Vagina (tissue), 2 donors: Measurements from ENCODE around the gene HPN. TPM values are rescaled to one million over a fixed set of nuclear protein-coding genes. Genes with fewer than 3 reads are reported as not detected.
"Not testable (repeated sequence)": the region's sequence is repeated elsewhere in the genome, so short reads cannot be mapped to it uniquely, and the experiment has no call there.

Experiments used
- DNase-seq, 2 donors: peaks; one replicate each; pipeline ENCODE4 v3.0.0-alpha.2; 2017; ENCODE audit errors: extremely low spot score in 2 of 2
- H3K27ac ChIP-seq: fragments of 200-600 bp; sonication (generic); one replicate; pipeline ENCODE4 v1.5.1; 2019
- H3K27me3 ChIP-seq: fragments of 200-600 bp; sonication (generic); one replicate; pipeline ENCODE4 v1.5.1; 2019
- H3K36me3 ChIP-seq, 2 donors: fragments of 200-600 bp; sonication (generic); one replicate each; pipeline ENCODE4 v1.5.1; 2017 to 2019
- H3K4me1 ChIP-seq: fragments of 200-600 bp; sonication (generic); one replicate; pipeline ENCODE4 v1.5.1; 2019
- H3K4me3 ChIP-seq, 2 donors: fragments of 200-600 bp; sonication (generic); 1 replicate in 1 of 2; 2 replicates in 1 of 2; pipeline ENCODE4 v1.5.1; 2016 to 2019
- H3K9me3 ChIP-seq: fragments of 200-600 bp; sonication (generic); one replicate; pipeline ENCODE4 v1.5.1; 2019
- POLR2A ChIP-seq, 2 donors: fragments of 450-650 bp; IDR thresholded peaks; one replicate each; pipeline ENCODE4 v1.6.1; 2017; ENCODE audit warnings: antibody characterized with exemption in 2 of 2, mild to moderate bottlenecking in 2 of 2, moderate library complexity in 2 of 2
- POLR2AphosphoS5 ChIP-seq, 2 donors: sonication (generic); formaldehyde crosslinking; IDR thresholded peaks; one replicate each; pipeline ENCODE4 v1.9.0; 2017; ENCODE audit warnings: antibody characterized with exemption in 2 of 2, mild to moderate bottlenecking in 2 of 2, low read depth in 1 of 2; ENCODE audit not compliant: insufficient read depth in 1 of 2
- intact Hi-C: fragments of 100-400 bp; cut with DNase I; formaldehyde crosslinking; loops from one replicate; pipeline ENCODE4 v1.15.1; 2023
- total RNA-seq: library from RNA; depleted of rRNA; stranded (reverse); fragments of >200 nt; gene quantifications from one replicate; pipeline ENCODE4 v1.2.3, GENCODE V29; 2016
- TF ChIP-seq, protein P1 (sequence below), 3 experiments: fragments of 450-650 bp in 2 of 3; fragments of 200-600 bp in 1 of 3; sonication (generic) in 1 of 3; IDR thresholded peaks; one replicate each; pipeline ENCODE4 v1.5.1; 2017 to 2019; ENCODE audit warnings: antibody characterized with exemption in 3 of 3, mild to moderate bottlenecking in 2 of 3, moderate library complexity in 2 of 3

The HPN gene
- total RNA-seq, 1 donor from 2014 or later: not detected

DNA sequence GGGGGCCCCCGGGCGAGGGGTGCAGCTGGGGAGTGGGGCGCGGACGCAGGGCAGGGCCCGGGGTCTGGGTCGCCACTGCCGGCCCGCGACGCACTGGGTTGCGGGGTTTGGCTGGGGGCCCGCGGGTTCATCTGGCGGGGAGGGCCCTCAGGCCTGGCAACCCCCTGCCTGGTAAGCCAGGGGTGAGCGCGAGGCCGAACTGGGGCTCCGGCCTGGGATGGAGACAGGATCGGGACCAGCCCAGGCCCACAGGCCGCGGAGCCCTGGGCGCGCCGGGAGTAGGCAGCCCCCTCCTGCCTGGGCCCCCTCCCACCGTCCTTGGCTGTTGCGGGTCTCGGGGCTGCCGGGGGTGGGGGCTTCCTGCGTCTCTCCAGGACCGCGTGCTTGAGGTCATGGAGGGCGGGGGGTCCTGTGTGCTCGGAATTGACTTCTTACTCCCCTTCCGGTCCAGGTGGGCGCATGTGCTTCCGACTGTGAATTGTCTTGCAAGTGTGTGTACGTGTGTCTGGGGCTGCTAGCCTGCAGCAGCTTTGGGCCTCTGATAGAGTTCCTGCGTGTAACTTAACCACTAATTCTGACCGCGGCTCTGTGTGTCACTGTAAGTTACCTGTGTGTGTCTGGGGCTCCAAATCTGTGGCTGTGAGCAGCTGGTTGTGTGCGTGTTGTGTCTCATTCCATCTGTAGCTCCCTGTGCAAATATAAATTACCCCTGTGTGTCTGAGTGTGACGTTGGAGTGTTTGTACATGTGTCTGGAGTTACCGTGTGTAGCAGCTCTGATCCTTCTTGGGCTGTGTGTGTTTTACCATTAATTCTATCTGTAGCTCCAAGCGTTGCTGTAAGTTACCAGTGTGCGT lies 40.6 kb upstream of the HPN start:
- intact Hi-C loops: no loop called here
- H3K4me1 ChIP-seq: peaks cover 62% of the 10 kb centered on the region
- H3K27ac ChIP-seq: peak overlapping the region; percentile 98
- TF ChIP-seq, protein P1, sequence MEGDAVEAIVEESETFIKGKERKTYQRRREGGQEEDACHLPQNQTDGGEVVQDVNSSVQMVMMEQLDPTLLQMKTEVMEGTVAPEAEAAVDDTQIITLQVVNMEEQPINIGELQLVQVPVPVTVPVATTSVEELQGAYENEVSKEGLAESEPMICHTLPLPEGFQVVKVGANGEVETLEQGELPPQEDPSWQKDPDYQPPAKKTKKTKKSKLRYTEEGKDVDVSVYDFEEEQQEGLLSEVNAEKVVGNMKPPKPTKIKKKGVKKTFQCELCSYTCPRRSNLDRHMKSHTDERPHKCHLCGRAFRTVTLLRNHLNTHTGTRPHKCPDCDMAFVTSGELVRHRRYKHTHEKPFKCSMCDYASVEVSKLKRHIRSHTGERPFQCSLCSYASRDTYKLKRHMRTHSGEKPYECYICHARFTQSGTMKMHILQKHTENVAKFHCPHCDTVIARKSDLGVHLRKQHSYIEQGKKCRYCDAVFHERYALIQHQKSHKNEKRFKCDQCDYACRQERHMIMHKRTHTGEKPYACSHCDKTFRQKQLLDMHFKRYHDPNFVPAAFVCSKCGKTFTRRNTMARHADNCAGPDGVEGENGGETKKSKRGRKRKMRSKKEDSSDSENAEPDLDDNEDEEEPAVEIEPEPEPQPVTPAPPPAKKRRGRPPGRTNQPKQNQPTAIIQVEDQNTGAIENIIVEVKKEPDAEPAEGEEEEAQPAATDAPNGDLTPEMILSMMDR (IDR thresholded peaks at IDR 0.05): no peak
- TF ChIP-seq POLR2A (IDR thresholded peaks at IDR 0.05) (no peak), POLR2AphosphoS5 (IDR thresholded peaks at IDR 0.05; ENCODE audit: insufficient read depth in 1 of 2, low read depth in 1 of 2) (peak in 1 of 2 donors; percentile 42)
- H3K36me3 ChIP-seq: no peaks in the 10 kb centered on the region
- peak overlapping the region; percentile 70 to 93 for H3K4me3 ChIP-seq
- H3K27me3 ChIP-seq: no peaks in the 10 kb centered on the region
- no peak for DNase-seq
- no peaks in the 10 kb centered on the region for H3K9me3 ChIP-seq

DNA sequence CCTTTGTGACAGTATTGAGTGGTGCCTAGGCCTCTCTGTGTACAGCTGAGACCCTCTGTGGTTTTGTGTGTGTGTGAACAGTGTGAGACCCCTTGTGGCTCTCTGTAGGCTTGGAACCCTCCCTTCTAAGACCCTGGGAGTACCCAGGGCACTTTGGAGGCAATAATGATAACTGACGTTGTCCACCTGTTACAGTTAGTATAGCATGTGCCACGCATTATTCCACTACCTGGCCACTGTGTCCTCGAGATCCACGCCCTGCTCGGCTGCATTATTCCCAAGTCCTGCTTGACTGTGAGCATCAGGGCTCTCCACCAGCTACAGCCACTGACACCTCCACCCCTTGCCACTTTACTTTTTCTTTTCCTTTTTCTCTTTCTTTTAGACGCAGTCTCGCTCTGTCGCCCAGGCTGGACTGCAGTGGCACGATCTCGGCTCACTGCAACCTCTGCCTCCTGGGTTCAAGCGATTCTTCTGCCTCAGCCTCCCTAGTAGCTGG lies 39.4 kb upstream of the HPN start:
- no peaks in the 10 kb centered on the region for H3K9me3 ChIP-seq
- intact Hi-C loops: no loop called here
- no peaks in the 10 kb centered on the region for H3K27me3 ChIP-seq
- H3K36me3 ChIP-seq: no peaks in the 10 kb centered on the region
- DNase-seq: no peak
- TF ChIP-seq POLR2AphosphoS5 (IDR thresholded peaks at IDR 0.05; ENCODE audit: insufficient read depth in 1 of 2, low read depth in 1 of 2) (no peak), POLR2A (IDR thresholded peaks at IDR 0.05) (no peak)
- TF ChIP-seq, protein P1 (IDR thresholded peaks at IDR 0.05): no peak
- H3K27ac ChIP-seq: no peak overlapping the region
- H3K4me1 ChIP-seq: peaks cover 62% of the 10 kb centered on the region
- no peak overlapping the region for H3K4me3 ChIP-seq

DNA sequence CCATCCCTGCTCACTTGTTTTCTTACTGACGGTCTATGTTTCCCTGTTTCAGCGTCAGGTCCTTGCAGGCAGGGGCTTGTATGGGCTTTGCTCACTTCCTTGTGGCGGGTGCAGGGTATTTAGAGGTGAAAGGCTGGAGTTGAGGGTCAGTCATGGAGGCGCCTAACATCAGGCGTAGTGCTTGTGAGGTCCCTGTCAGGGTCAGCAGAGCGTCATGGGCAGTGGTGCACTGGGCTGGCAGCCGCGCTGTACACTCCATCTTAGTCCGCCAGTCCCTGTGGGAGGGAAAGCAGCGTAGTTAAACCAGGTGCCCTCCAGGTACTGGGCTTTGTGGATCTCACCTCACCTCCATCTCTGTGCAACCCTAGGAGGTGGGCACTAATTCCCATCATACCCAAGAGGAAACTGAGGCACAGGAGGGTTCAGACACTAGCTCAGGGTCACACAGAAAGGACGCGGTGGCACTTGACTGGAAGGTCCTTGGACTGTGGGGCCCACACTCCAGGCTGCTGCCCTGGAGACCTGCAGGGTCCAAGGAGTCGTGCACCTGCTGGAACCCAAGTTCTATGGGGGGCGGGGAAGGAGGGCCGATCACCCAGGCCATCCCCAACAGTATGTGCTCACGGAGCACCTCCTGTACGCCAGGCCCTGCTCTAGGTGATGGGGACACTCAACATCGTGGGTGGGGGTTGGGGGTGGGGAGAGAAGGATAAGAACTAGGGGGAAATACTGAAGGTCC lies 36.8 kb upstream of the HPN start:
- DNase-seq: no peak
- Histone ChIP-seq H3K27ac (no peak overlapping the region), H3K4me3 (no peak overlapping the region), H3K9me3 (no peaks in the 10 kb centered on the region), H3K27me3 (no peaks in the 10 kb centered on the region), H3K36me3 (peaks cover 0 to 7% of the 10 kb centered on the region in 2 donors), H3K4me1 (peaks cover 52% of the 10 kb centered on the region)
- TF ChIP-seq POLR2A (IDR thresholded peaks at IDR 0.05) (no peak), POLR2AphosphoS5 (IDR thresholded peaks at IDR 0.05; ENCODE audit: insufficient read depth in 1 of 2, low read depth in 1 of 2) (no peak)
- TF ChIP-seq, protein P1 (IDR thresholded peaks at IDR 0.05): no peak
- intact Hi-C loops: no loop called here

DNA sequence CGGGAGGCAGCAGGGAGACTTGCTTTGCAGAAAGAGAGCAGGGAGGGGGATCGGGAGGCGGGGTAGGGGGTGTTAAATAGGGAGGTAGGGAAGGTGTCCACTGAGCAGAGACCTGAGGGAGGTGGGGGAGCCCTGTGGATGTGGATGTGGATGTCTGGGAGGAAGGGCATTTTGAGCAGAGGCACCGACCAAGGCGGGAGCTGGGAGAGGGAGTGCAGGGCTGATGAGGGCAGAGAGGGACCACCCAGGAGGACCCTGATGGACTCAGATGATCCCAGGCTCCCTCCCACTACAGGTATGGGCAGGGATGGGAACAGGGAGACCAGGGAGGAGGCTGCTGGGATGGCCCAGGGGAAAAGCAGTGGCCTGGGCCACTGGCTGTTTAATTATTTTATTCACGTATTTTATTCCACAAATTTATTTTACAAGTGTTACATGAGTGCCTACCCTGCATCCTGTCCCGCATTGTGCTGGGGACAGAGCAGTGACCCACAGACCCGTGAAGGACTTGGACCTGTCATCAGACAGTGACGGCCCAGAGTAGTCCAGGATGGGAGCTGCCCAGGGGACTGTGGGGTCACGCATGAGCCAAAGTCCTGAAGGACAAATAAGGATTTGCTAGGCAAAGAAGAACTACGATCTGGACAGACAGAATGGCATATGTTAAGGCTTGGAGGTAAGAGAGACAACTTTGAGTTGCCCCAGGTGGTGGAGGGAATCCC lies 36.1 kb upstream of the HPN start:
- no peak overlapping the region for H3K4me3 ChIP-seq
- peaks cover 48% of the 10 kb centered on the region for H3K4me1 ChIP-seq
- H3K27ac ChIP-seq: no peak overlapping the region
- H3K9me3 ChIP-seq: no peaks in the 10 kb centered on the region
- DNase-seq: no peak
- intact Hi-C loops: no loop called here
- peaks cover 0 to 15% of the 10 kb centered on the region in 2 donors for H3K36me3 ChIP-seq
- no peaks in the 10 kb centered on the region for H3K27me3 ChIP-seq
- TF ChIP-seq POLR2A (IDR thresholded peaks at IDR 0.05) (no peak), POLR2AphosphoS5 (IDR thresholded peaks at IDR 0.05; ENCODE audit: insufficient read depth in 1 of 2, low read depth in 1 of 2) (no peak)
- TF ChIP-seq, protein P1 (IDR thresholded peaks at IDR 0.05): no peak

DNA sequence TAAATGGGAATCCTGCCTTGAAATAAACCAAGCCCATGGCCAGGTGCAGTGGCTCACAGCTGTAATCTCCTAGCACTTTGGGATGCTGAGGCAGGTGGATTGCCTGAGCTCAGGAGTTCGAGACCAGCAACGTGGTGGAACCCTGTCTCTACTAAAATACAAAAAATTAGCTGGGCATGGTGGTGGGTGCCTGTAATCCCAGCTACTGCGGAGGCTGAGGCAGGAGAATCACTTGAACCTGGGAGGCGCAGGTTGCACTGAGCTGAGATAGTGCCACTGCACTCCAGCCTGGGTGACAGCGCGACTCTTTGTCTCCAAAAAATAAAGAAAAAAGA lies 35.5 kb upstream of the HPN start:
- H3K27me3 ChIP-seq, H3K27ac ChIP-seq, intact Hi-C loops, DNase-seq, H3K4me3 ChIP-seq, H3K9me3 ChIP-seq: not testable (repeated sequence)
- Histone ChIP-seq H3K36me3 (peaks cover 0 to 17% of the 10 kb centered on the region in 2 donors), H3K4me1 (peaks cover 43% of the 10 kb centered on the region)
